ENCODE measurements around the gene PTPRJ.

DNA sequence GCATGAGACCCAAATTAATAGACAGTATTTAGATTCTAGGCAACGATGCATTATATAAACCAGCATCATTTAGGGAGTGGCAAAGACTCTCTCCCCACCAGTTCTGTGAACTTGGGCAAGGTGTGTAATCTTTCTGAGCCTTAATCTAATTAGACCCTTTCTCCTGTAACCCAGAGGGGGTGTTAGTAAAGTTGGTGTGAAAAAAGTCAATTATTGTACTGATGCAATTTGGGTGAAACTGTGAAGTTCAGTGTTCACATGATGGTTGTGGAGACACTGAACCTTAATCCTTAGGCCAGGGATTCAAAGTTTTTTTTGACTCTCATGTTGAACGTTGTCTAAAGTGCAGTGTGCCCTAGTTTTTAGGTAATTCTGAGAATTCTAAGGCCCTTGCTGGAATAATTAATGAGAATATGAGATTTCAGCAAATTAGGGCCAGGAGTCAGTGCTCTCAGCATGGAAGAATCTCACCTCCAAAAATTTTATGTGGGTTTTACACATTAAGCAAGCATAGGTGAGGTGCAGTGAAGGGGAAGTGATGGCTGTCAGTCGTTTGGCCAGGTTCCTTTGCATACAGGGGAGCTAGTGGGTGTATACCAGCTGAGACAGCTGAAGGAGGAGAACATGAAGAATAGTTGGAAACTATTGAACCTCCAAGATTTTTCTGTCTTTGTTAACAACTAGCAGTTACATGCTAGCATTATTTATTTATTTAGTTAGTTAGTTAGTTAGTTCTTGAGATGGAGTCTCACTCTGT is 94.2 kb downstream of the PTPRJ start:
- TF ChIP-seq POLR2A (IDR thresholded peaks at IDR 0.05; ENCODE audit: low read depth, low read length) (no peak), POLR2AphosphoS5 (IDR thresholded peaks at IDR 0.05; ENCODE audit: low read depth, low read length) (no peak)

All from GM12892 (cell line).